Measurements from ENCODE around the gene SOX13. TPM values are rescaled to one million over a fixed set of nuclear protein-coding genes. Genes with fewer than 3 reads are reported as not detected.

Gene SOX13
- total and polyA plus RNA-seq, 5 donors = 9.4 to 17.9 (median 11.6) TPM

GRCh38 chr1:204077979-204078696 is 5.2 kb downstream of the SOX13 start:
- Histone ChIP-seq H3K27ac (ENCODE audit: low read length) (peak overlapping the region; percentile 59), H3K4me3 (ENCODE audit: low read length) (no peak overlapping the region), H3K27me3 (ENCODE audit: control insufficient read depth, insufficient read depth) (no peaks in the 10 kb centered on the region), H3K9me3 (ENCODE audit: control insufficient read depth, low read length) (no peaks in the 10 kb centered on the region), H3K4me1 (ENCODE audit: control insufficient read depth, insufficient read depth, low read length) (peaks cover 17% of the 10 kb centered on the region)
- WGBS = 54% methylated on average over 17 of the region's 17 CpGs
- DNase-seq (no peak), ATAC-seq (no peak)
- intact Hi-C loops (cut with DNase I) = loop anchor here in 1 of 4 donors (2.0 kb wide), 1 partner anchor 45 kb away; no protein-coding TSS in a partner anchor

GRCh38 chr1:204079608-204079999 is 6.7 kb downstream of the SOX13 start:
- H3K27me3 ChIP-seq (ENCODE audit: control insufficient read depth, insufficient read depth) = no peaks in the 10 kb centered on the region
- ATAC-seq (no peak), DNase-seq (no peak)
- H3K9me3 ChIP-seq (ENCODE audit: control insufficient read depth, low read length) = no peaks in the 10 kb centered on the region
- no peak overlapping the region for H3K4me3 ChIP-seq (ENCODE audit: low read length)
- peaks cover 23% of the 10 kb centered on the region for H3K4me1 ChIP-seq (ENCODE audit: control insufficient read depth, insufficient read depth, low read length)
- peak overlapping the region; percentile 79 for H3K27ac ChIP-seq (ENCODE audit: low read length)
- intact Hi-C loops (cut with DNase I) = no loop called here
- WGBS = 72% methylated on average over 3 of the region's 3 CpGs

DNA sequence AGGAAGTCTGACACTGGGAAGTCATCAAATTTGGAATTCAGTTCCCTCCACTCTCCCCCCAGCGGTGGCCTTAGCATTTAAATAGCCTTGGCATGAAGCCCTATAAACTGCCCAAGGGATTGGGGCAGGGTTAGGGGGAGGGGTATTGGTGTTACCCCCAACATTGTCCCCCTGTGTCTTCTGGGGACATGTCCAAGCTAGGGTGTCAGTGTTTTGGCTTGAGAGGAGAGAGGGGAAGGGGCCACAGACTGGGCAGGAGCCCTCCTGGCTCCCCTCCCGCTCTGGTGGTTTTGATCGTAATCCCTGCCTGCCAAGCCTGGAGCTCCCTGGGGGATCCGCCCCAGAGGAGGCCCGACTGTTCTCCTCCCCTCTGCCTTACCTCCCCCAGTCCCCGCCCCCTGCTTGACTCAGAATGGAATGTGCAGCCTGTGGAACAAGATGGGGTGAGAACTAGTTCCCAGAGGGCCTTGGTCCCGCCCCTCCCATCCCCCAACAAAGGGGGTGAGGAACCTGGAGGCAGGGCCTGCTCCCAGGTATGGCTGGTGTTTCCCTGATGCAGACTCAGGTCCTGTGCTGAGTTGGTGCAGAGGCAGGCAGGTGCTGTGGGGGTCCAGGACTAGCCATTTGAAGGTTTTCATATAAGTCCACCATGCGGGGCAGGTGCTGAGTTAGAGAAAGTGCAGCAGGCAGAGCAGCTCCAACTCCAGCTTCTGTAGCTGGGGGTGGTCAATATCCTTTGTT is 7.4 kb downstream of the SOX13 start:
- Histone ChIP-seq H3K27ac (ENCODE audit: low read length) (peak overlapping the region; percentile 79), H3K4me1 (ENCODE audit: control insufficient read depth, insufficient read depth, low read length) (peaks cover 23% of the 10 kb centered on the region), H3K4me3 (ENCODE audit: low read length) (no peak overlapping the region), H3K9me3 (ENCODE audit: control insufficient read depth, low read length) (no peaks in the 10 kb centered on the region), H3K27me3 (ENCODE audit: control insufficient read depth, insufficient read depth) (no peaks in the 10 kb centered on the region)
- intact Hi-C loops (cut with DNase I) = no loop called here
- WGBS = 47% methylated on average over 8 of the region's 8 CpGs
- ATAC-seq = peak; percentile 80 to 85
- peak; percentile 69 to 88 (median 84) for DNase-seq

DNA sequence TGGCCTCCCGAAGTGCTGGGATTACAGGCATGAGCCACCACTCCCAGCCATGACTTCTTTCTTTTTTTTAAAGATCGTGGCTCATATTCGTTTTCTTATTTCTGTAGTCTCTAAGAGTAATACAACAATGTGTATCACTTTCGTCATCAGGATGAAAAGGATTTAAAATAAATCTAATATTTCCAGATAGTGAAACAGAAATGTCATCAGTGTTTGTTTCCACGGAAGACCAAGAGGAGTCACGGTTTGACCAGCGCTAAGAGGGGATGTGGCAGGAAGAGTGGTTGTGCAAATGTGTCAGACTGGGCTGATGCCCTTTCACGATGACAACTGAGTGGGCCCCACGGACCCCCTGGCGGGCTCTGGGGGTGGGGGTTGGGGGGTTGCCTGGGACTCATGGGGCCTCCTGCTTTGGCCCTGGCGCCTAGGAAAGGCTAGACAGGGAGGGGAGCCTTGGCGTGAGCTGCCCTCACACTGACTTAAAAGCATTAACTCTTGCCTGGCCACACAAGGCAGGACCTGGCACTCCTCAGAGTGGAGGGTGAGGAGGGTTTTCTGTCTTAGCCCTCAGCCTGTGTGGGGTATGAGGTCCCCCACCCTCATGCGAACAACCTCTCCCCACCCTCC is 8.4 kb downstream of the SOX13 start:
- ATAC-seq = no peak
- peaks cover 23% of the 10 kb centered on the region for H3K4me1 ChIP-seq (ENCODE audit: control insufficient read depth, insufficient read depth, low read length)
- no peak overlapping the region for H3K27ac ChIP-seq (ENCODE audit: low read length)
- no peaks in the 10 kb centered on the region for H3K27me3 ChIP-seq (ENCODE audit: control insufficient read depth, insufficient read depth)
- intact Hi-C loops (cut with DNase I) = no loop called here
- peak in 1 of 3 donors; percentile 62 for DNase-seq
- 41% methylated on average over 13 of the region's 13 CpGs for WGBS
- H3K4me3 ChIP-seq (ENCODE audit: low read length) = no peak overlapping the region
- H3K9me3 ChIP-seq (ENCODE audit: control insufficient read depth, low read length) = no peaks in the 10 kb centered on the region

DNA sequence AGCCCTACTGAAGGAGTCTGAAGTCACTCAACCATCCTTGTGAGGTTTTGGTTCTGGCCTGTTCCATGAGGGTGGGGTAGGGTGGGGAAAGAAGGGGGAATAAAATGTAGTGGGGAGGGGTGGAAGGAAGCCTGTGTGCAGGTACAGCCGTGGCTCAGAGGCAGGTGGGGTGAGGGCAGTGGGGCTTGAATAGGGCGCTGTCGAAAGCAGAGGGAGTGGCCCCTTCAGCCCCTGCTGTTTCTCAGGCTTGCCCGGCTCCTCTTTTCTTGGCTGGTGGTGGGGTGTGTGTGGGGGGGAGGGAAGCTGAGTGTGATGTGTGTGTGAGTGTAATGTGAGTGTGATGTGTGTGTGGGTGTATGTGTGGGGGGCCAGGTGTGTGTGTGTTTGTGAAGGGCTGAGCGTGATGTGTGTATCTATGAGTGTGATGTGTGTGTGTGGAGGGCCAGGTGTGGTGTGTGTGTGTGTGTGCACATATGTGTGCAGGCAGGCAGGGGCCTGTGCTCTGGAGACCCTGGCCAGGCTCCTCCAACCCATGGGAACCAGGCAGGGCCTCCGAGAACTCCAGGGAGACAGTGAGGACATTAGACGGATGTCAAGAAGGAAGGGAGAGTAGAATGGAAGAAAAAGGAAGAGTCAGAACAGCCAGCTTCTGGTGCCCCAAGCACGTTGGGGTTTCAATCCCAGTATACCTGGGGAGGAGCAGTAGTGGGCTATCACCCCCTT is 9.0 kb downstream of the SOX13 start:
- H3K27ac ChIP-seq (ENCODE audit: low read length) = no peak overlapping the region
- no peaks in the 10 kb centered on the region for H3K9me3 ChIP-seq (ENCODE audit: control insufficient read depth, low read length)
- no peak for DNase-seq
- intact Hi-C loops (cut with DNase I) = no loop called here
- no peak for ATAC-seq
- no peak overlapping the region for H3K4me3 ChIP-seq (ENCODE audit: low read length)
- 73% methylated on average over 8 of the region's 8 CpGs for WGBS
- peaks cover 22% of the 10 kb centered on the region for H3K4me1 ChIP-seq (ENCODE audit: control insufficient read depth, insufficient read depth, low read length)
- H3K27me3 ChIP-seq (ENCODE audit: control insufficient read depth, insufficient read depth) = no peaks in the 10 kb centered on the region

DNA sequence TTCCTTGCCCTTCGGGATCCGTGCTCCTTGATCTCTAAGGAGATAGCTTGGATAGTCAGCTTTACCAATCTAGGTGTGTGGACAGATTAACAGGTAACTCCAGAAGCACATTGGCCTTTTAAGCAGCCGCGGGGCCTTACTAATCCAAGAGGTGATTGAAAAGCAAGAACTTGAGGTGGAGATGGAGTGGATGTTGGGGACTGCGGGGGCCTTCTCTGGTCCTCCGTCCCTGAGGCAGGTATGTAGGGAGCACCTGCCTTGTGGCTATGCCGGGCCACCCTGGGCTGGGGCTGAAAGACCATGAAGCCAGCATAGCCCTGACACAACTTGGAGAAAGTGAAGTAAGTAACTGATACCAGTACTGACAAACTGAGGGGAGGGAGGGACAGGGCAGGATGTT is 10.6 kb downstream of the SOX13 start:
- H3K9me3 ChIP-seq (ENCODE audit: control insufficient read depth, low read length) = no peaks in the 10 kb centered on the region
- H3K27me3 ChIP-seq (ENCODE audit: control insufficient read depth, insufficient read depth) = no peaks in the 10 kb centered on the region
- intact Hi-C loops (cut with DNase I) = no loop called here
- H3K4me3 ChIP-seq (ENCODE audit: low read length) = no peak overlapping the region
- H3K27ac ChIP-seq (ENCODE audit: low read length) = no peak overlapping the region
- DNase-seq (no peak), ATAC-seq (no peak)
- 94% methylated on average over 7 of the region's 7 CpGs for WGBS
- peaks cover 29% of the 10 kb centered on the region for H3K4me1 ChIP-seq (ENCODE audit: control insufficient read depth, insufficient read depth, low read length)

- DNase-seq (peak in 1 of 3 donors; percentile 46), ATAC-seq (no peak)
- intact Hi-C loops (cut with DNase I) = no loop called here
- no peak overlapping the region for H3K4me3 ChIP-seq (ENCODE audit: low read length)
- H3K9me3 ChIP-seq (ENCODE audit: control insufficient read depth, low read length) = no peaks in the 10 kb centered on the region
- no peaks in the 10 kb centered on the region for H3K27me3 ChIP-seq (ENCODE audit: control insufficient read depth, insufficient read depth)
- peak overlapping the region; percentile 66 for H3K27ac ChIP-seq (ENCODE audit: low read length)
- peaks cover 36% of the 10 kb centered on the region for H3K4me1 ChIP-seq (ENCODE audit: control insufficient read depth, insufficient read depth, low read length)
- 71% methylated on average over 4 of the region's 4 CpGs for WGBS
These were observed 11.4 kb downstream of the SOX13 start for GRCh38 chr1:204084247-204084772.

DNA sequence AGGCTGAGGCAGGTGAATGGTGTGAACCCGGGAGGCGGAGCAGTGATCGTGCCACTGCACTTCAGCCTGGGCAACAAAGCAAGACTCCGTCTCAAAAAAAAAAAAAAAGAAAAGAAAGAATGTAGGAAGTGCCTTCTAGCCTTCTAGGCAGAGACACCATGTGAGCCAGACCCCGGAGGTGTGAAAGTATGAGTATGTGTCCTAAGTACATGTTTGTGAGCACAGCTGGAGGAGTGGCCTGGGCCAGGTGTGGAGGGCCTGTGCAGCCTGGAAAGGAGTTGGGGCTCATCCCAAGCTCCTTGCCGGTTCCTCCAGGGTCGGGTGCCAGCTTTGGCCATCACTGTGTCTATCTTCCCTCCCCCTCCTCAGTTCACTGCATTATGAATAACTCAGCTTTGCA is 13.0 kb downstream of the SOX13 start:
- WGBS = 68% methylated on average over 7 of the region's 7 CpGs
- peaks cover 32% of the 10 kb centered on the region for H3K4me1 ChIP-seq (ENCODE audit: control insufficient read depth, insufficient read depth, low read length)
- no peak overlapping the region for H3K27ac ChIP-seq (ENCODE audit: low read length)
- intact Hi-C loops (cut with DNase I) = no loop called here
- ATAC-seq = no peak
- no peaks in the 10 kb centered on the region for H3K27me3 ChIP-seq (ENCODE audit: control insufficient read depth, insufficient read depth)
- peak in 1 of 3 donors; percentile 35 for DNase-seq
- no peaks in the 10 kb centered on the region for H3K9me3 ChIP-seq (ENCODE audit: control insufficient read depth, low read length)
- H3K4me3 ChIP-seq (ENCODE audit: low read length) = no peak overlapping the region

DNA sequence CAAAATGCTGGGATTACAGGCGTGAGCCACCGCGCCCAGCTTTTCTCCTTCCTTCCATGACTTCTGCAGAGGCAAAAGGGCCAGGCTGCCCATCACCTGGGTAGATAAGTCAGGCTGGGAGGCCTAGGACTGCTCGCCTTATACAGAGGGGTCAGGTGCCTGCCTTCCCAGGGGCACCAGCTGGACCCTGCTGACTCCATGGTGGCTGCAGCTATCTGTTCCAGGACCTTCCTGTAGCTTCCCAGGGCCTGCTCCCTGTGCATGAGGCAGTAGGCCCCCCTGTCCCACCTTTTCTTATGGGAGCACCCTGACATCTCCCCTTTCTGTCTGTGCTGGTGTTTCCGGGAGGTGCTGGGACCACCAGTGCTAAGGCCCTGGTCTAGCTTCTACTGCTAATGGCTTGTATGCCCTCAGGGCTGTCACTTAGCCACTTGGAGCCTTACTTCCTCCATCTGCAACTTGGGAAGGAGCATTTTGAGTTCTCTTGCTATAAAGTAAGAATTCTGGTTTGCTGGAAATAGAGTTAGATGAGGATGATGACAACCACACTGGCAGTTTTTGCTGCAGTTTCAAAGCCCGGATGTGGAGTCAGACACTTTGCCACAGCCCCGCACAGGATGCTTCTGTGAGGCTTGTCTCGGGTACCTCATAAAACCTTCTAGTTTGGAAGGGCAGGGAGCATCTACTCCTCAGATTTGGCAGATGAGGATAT is 14.4 kb downstream of the SOX13 start:
- H3K9me3 ChIP-seq (ENCODE audit: control insufficient read depth, low read length) = no peaks in the 10 kb centered on the region
- WGBS = 82% methylated on average over 8 of the region's 8 CpGs

GRCh38 chr1:204087893-204088528 is 15.1 kb downstream of the SOX13 start:
- H3K4me3 ChIP-seq (ENCODE audit: low read length) = no peak overlapping the region
- 55% methylated on average over 7 of the region's 7 CpGs for WGBS
- DNase-seq (peak; percentile 60 to 86 (median 80)), ATAC-seq (peak in 1 of 2 donors; percentile 19)
- peak overlapping the region; percentile 62 for H3K27ac ChIP-seq (ENCODE audit: low read length)
- H3K27me3 ChIP-seq (ENCODE audit: control insufficient read depth, insufficient read depth) = no peaks in the 10 kb centered on the region
- peaks cover 29% of the 10 kb centered on the region for H3K4me1 ChIP-seq (ENCODE audit: control insufficient read depth, insufficient read depth, low read length)
- intact Hi-C loops (cut with DNase I) = no loop called here
- no peaks in the 10 kb centered on the region for H3K9me3 ChIP-seq (ENCODE audit: control insufficient read depth, low read length)

More for the DNA sequence above, 14.4 kb downstream of the SOX13 start:
- Histone ChIP-seq H3K4me3 (ENCODE audit: low read length) (no peak overlapping the region), H3K27me3 (ENCODE audit: control insufficient read depth, insufficient read depth) (no peaks in the 10 kb centered on the region), H3K4me1 (ENCODE audit: control insufficient read depth, insufficient read depth, low read length) (peaks cover 32% of the 10 kb centered on the region), H3K27ac (ENCODE audit: low read length) (no peak overlapping the region)
- intact Hi-C loops (cut with DNase I) = no loop called here
- ATAC-seq = no peak
- DNase-seq = peak in 1 of 3 donors; percentile 36

Measured in right cardiac atrium (tissue), 5 donors.